ENCODE measurements around the gene TMEM25. TPM values are rescaled to one million over a fixed set of nuclear protein-coding genes. Genes with fewer than 3 reads are reported as not detected.

Gene TMEM25
- total RNA-seq, 4 donors from 2014 or later = 26.5 to 58.2 (median 52.0) TPM

DNA sequence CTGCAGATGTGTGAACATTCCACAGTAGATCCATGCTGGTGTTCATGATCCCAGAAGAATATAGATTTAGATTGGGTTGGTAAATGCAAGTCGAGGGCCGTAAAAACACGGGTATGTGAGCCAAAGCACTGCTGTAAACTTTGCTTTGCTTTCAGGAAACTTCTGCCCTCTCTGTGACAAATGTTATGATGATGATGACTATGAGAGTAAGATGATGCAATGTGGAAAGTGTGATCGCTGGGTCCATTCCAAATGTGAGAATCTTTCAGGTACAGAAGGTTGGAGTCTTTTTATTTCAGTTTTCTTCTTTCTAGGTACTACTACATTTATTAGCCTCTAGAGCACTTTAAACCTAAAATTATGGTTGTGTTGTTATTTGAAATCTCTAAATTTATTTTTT lies 40.0 kb upstream of the TMEM25 start:
- H3K27me3 ChIP-seq = no peaks in the 10 kb centered on the region
- peaks cover 53 to 59% of the 10 kb centered on the region in 2 donors for H3K36me3 ChIP-seq
- intact Hi-C loops (cut with DNase I) = no loop called here
- H3K27ac ChIP-seq = no peak overlapping the region
- DNase-seq = no peak
- H3K9me3 ChIP-seq = no peaks in the 10 kb centered on the region
- WGBS, 2 donors = 92 to 93% methylated on average over 4 of the region's 4 CpGs
- TF ChIP-seq POLR2A (IDR thresholded peaks at IDR 0.05) = no peak
- H3K4me3 ChIP-seq (replicated peaks in 1 of 3) = no peak overlapping the region
- H3K4me1 ChIP-seq = no peaks in the 10 kb centered on the region

- Histone ChIP-seq H3K9me3 (no peaks in the 10 kb centered on the region), H3K4me1 (no peaks in the 10 kb centered on the region), H3K4me3 (replicated peaks in 1 of 3) (no peak overlapping the region), H3K27ac (no peak overlapping the region), H3K27me3 (no peaks in the 10 kb centered on the region), H3K36me3 (peaks cover 87 to 90% of the 10 kb centered on the region in 2 donors)
- 93 to 95% methylated on average over 4 of the region's 4 CpGs for WGBS, 2 donors
- intact Hi-C loops (cut with DNase I) = no loop called here
- TF ChIP-seq POLR2A (IDR thresholded peaks at IDR 0.05) = no peak
- TF ChIP-seq, protein P1, sequence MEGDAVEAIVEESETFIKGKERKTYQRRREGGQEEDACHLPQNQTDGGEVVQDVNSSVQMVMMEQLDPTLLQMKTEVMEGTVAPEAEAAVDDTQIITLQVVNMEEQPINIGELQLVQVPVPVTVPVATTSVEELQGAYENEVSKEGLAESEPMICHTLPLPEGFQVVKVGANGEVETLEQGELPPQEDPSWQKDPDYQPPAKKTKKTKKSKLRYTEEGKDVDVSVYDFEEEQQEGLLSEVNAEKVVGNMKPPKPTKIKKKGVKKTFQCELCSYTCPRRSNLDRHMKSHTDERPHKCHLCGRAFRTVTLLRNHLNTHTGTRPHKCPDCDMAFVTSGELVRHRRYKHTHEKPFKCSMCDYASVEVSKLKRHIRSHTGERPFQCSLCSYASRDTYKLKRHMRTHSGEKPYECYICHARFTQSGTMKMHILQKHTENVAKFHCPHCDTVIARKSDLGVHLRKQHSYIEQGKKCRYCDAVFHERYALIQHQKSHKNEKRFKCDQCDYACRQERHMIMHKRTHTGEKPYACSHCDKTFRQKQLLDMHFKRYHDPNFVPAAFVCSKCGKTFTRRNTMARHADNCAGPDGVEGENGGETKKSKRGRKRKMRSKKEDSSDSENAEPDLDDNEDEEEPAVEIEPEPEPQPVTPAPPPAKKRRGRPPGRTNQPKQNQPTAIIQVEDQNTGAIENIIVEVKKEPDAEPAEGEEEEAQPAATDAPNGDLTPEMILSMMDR (IDR thresholded peaks at IDR 0.05) = no peak
- DNase-seq = no peak
These were observed 33.2 kb upstream of the TMEM25 start for GRCh38 chr11:118497831-118498230.

DNA sequence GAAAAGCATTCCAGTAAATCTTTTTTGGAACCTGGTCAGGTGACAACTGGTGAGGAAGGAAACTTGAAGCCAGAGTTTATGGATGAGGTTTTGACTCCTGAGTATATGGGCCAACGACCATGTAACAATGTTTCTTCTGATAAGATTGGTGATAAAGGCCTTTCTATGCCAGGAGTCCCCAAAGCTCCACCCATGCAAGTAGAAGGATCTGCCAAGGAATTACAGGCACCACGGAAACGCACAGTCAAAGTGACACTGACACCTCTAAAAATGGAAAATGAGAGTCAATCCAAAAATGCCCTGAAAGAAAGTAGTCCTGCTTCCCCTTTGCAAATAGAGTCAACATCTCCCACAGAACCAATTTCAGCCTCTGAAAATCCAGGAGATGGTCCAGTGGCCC lies 27.8 kb upstream of the TMEM25 start:
- H3K36me3 ChIP-seq = peaks cover 92 to 96% of the 10 kb centered on the region in 2 donors
- H3K27me3 ChIP-seq = no peaks in the 10 kb centered on the region
- 82% methylated on average over 3 of the region's 3 CpGs for WGBS, 2 donors
- no peak for DNase-seq
- H3K4me1 ChIP-seq = no peaks in the 10 kb centered on the region
- intact Hi-C loops (cut with DNase I) = no loop called here
- H3K27ac ChIP-seq = no peak overlapping the region
- H3K4me3 ChIP-seq (replicated peaks in 1 of 3) = no peak overlapping the region
- TF ChIP-seq, protein P1 (IDR thresholded peaks at IDR 0.05) = no peak
- TF ChIP-seq POLR2A (IDR thresholded peaks at IDR 0.05) = no peak
- no peaks in the 10 kb centered on the region for H3K9me3 ChIP-seq

GRCh38 chr11:118511601-118512000 lies 19.4 kb upstream of the TMEM25 start:
- Histone ChIP-seq H3K4me3 (replicated peaks in 1 of 3) (no peak overlapping the region), H3K27ac (no peak overlapping the region), H3K9me3 (no peaks in the 10 kb centered on the region), H3K36me3 (peaks cover 87 to 94% of the 10 kb centered on the region in 2 donors), H3K27me3 (no peaks in the 10 kb centered on the region), H3K4me1 (no peaks in the 10 kb centered on the region)
- DNase-seq = no peak
- intact Hi-C loops (cut with DNase I) = no loop called here
- 92 to 95% methylated on average over 5 of the region's 5 CpGs for WGBS, 2 donors
- no peak for TF ChIP-seq POLR2A (IDR thresholded peaks at IDR 0.05)
- TF ChIP-seq, protein P1 (IDR thresholded peaks at IDR 0.05) = no peak

GRCh38 chr11:118514103-118514502 lies 16.9 kb upstream of the TMEM25 start:
- intact Hi-C loops (cut with DNase I) = no loop called here
- 84 to 90% methylated on average over 7 of the region's 7 CpGs for WGBS, 2 donors

More at GRCh38 chr11:118514103-118514502, 16.9 kb upstream of the TMEM25 start:
- TF ChIP-seq POLR2A (IDR thresholded peaks at IDR 0.05) = no peak
- TF ChIP-seq, protein P1 (IDR thresholded peaks at IDR 0.05) = no peak
- Histone ChIP-seq H3K27ac (no peak overlapping the region), H3K9me3 (no peaks in the 10 kb centered on the region), H3K4me3 (replicated peaks in 1 of 3) (no peak overlapping the region), H3K4me1 (no peaks in the 10 kb centered on the region), H3K27me3 (no peaks in the 10 kb centered on the region), H3K36me3 (peaks cover 79 to 83% of the 10 kb centered on the region in 2 donors)
- no peak for DNase-seq

Data from thyroid gland (tissue), 4 donors.